Measurements from ENCODE around the gene IKZF2.

- TF ChIP-seq POLR2A (IDR thresholded peaks at IDR 0.05), result no peak
- no peak for TF ChIP-seq CTCF (IDR thresholded peaks at IDR 0.05)
Measured at GRCh38 chr2:213107728-213108127, 43.7 kb downstream of the IKZF2 start.
